Measurements from ENCODE around the gene EVI5L.

GRCh38 chr19:7908742-7909461 is 78.9 kb downstream of the EVI5L start:
- TF ChIP-seq CTCF (IDR thresholded peaks at IDR 0.05) (no peak), POLR2A (IDR thresholded peaks at IDR 0.05) (no peak)
